Measurements from ENCODE around the gene NKAIN2.

Gene NKAIN2

DNA sequence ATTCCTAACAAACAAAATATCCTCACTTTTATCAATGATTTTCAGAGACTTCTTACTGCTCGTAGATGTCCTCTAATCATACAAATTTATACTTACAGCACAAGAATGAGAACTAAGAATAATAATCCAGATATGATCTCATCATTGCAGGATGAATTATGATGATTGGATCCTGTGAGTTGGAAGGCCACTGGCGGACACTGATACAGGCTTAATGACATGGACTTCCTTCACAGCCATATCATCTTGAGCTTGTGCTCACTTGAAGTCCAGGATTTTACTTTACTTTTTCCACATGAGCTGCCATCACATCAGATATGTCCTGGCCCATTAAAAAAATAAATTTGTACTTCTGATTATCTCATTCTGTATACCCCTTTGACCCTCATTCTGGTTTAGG is 94.3 kb downstream of the NKAIN2 start:
- DNase-seq (ENCODE audit: low read depth), result no peak
- TF ChIP-seq, protein P1, sequence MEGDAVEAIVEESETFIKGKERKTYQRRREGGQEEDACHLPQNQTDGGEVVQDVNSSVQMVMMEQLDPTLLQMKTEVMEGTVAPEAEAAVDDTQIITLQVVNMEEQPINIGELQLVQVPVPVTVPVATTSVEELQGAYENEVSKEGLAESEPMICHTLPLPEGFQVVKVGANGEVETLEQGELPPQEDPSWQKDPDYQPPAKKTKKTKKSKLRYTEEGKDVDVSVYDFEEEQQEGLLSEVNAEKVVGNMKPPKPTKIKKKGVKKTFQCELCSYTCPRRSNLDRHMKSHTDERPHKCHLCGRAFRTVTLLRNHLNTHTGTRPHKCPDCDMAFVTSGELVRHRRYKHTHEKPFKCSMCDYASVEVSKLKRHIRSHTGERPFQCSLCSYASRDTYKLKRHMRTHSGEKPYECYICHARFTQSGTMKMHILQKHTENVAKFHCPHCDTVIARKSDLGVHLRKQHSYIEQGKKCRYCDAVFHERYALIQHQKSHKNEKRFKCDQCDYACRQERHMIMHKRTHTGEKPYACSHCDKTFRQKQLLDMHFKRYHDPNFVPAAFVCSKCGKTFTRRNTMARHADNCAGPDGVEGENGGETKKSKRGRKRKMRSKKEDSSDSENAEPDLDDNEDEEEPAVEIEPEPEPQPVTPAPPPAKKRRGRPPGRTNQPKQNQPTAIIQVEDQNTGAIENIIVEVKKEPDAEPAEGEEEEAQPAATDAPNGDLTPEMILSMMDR (IDR thresholded peaks at IDR 0.05; ENCODE audit: low read depth, low read length, missing control alignments), result no peak

GRCh38 chr6:123898665-123899064 is 95.0 kb downstream of the NKAIN2 start:
- TF ChIP-seq, protein P1 (IDR thresholded peaks at IDR 0.05; ENCODE audit: low read depth, low read length, missing control alignments), result no peak
- H3K4me3 ChIP-seq (ENCODE audit: low read depth, low read length), result no peak overlapping the region
- DNase-seq (ENCODE audit: low read depth), result no peak

More for the DNA sequence above, 94.3 kb downstream of the NKAIN2 start:
- H3K4me3 ChIP-seq (ENCODE audit: low read depth, low read length), result no peak overlapping the region

DNA sequence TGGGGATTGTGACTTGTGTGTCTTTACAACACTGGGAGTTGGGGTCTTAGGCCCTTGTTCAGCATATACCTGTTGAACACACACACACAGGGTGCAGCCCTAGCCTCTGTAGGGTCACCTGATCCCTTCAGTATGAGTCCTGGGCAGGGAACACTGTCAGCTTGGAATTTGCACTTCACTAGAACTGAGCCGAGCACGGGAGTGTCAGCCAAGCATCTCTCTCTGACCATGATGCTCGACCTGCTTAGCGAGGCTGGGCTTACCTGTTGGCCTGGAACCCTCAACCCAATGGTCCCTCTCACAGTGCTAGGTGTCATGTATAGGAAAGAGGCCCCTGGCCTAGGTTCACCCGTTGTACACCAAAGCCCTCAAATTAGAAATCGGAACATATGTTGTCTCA is 96.1 kb downstream of the NKAIN2 start:
- no peak for DNase-seq (ENCODE audit: low read depth)
- H3K4me3 ChIP-seq (ENCODE audit: low read depth, low read length), result no peak overlapping the region
- TF ChIP-seq, protein P1 (IDR thresholded peaks at IDR 0.05; ENCODE audit: low read depth, low read length, missing control alignments), result no peak

GRCh38 chr6:123901436-123901835 is 97.8 kb downstream of the NKAIN2 start:
- no peak for DNase-seq (ENCODE audit: low read depth)
- TF ChIP-seq, protein P1 (IDR thresholded peaks at IDR 0.05; ENCODE audit: low read depth, low read length, missing control alignments), result no peak
- H3K4me3 ChIP-seq (ENCODE audit: low read depth, low read length), result no peak overlapping the region

DNA sequence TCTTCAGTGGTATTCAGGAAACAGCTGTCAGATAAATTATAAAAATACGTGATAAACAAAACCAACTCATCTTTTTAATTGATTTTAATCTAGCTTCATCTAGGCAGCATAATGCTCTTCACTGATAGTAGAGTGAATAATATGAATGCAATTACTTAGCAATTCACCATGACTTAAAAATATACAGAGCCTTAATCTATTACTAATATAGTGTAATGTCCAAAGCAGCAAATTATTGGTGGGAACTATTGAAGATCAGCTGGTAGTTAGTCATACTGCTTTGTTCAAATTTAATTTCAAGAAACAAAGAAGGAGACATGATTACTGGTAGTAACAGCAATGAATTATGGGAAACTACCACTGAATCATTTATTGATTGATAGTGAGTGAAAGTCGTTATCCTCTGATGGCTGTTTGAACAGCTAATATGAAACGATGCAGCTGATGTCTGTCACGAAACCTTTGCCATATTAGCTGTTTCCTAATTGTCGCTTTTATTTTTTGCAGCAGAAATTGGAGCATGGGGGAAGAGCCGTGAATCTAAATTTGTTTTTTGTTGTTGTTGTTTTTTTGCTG is 99.2 kb downstream of the NKAIN2 start:
- TF ChIP-seq, protein P1 (IDR thresholded peaks at IDR 0.05; ENCODE audit: low read depth, low read length, missing control alignments), result no peak
- DNase-seq (ENCODE audit: low read depth), result no peak
- no peak overlapping the region for H3K4me3 ChIP-seq (ENCODE audit: low read depth, low read length)

- DNase-seq (ENCODE audit: low read depth), result no peak
- TF ChIP-seq, protein P1 (IDR thresholded peaks at IDR 0.05; ENCODE audit: low read depth, low read length, missing control alignments), result no peak
- no peak overlapping the region for H3K4me3 ChIP-seq (ENCODE audit: low read depth, low read length)
Measured at GRCh38 chr6:123904228-123904627, 100.6 kb downstream of the NKAIN2 start.

DNA sequence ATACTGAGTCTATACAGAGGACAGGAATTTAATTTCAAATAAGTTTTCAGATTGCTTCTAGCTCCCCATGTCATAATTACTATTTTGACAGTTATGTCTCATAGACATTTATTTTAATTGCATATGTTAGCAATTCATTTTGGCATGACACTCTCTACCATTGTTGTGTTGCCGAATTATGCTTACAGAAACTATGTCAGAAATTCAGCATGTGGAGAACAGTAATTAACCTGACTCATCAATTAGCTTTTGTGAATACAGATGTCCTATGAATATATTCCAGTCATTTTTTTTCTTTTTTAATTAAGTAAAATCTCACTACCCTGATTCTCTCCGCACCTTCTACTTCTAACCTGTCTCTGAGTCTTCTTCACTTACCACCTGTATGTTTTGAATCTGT is 105.1 kb downstream of the NKAIN2 start:
- DNase-seq (ENCODE audit: low read depth), result no peak

More for the DNA sequence above, 105.1 kb downstream of the NKAIN2 start:
- TF ChIP-seq, protein P1 (IDR thresholded peaks at IDR 0.05; ENCODE audit: low read depth, low read length, missing control alignments), result no peak
- no peak overlapping the region for H3K4me3 ChIP-seq (ENCODE audit: low read depth, low read length)
